Lower lobe of right lung (tissue), 2 donors: ENCODE data around the gene CHST8. TPM values are rescaled to one million over a fixed set of nuclear protein-coding genes. Genes with fewer than 3 reads are reported as not detected.

Experiments used
- ATAC-seq, 2 donors: fragments of 200-7000 bp; cut with Tn5 transposase; one replicate each; pipeline ENCODE4 v1.9.1; 2020 to 2022; ENCODE audit warnings: mild to moderate bottlenecking in 2 of 2, moderate library complexity in 2 of 2
- DNase-seq: peaks from one replicate; pipeline ENCODE4 v3.0.0-alpha.2; 2020
- H3K27ac ChIP-seq: fragments of 200-600 bp; one replicate; pipeline ENCODE4 v1.8.0; 2022
- H3K27me3 ChIP-seq: fragments of 200-600 bp; one replicate; pipeline ENCODE4 v1.8.0; 2022; ENCODE audit warnings: low read depth
- H3K36me3 ChIP-seq: fragments of 200-600 bp; one replicate; pipeline ENCODE4 v1.8.0; 2022; ENCODE audit warnings: mild to moderate bottlenecking
- H3K4me1 ChIP-seq: fragments of 200-600 bp; one replicate; pipeline ENCODE4 v1.8.0; 2022
- H3K4me3 ChIP-seq: fragments of 200-600 bp; one replicate; pipeline ENCODE4 v1.8.0; 2022; ENCODE audit warnings: mild to moderate bottlenecking
- H3K9me3 ChIP-seq: fragments of 200-600 bp; one replicate; pipeline ENCODE4 v1.8.0; 2022
- intact Hi-C: fragments of 100-400 bp; cut with DNase I; formaldehyde crosslinking; loops from one replicate; pipeline ENCODE4 v1.11.0; 2022
- total RNA-seq: library from RNA; stranded (reverse); fragmentation: NEBNext Ultra II Directional; extraction: Animal tissue kit (Norgen Biotek cat#: 25700); gene quantifications from one replicate; pipeline ENCODE4 v1.2.1, GENCODE V29; 2021
- TF ChIP-seq, protein P1 (sequence below): fragments of 200-600 bp; IDR thresholded peaks from one replicate; pipeline ENCODE4 v1.8.0; 2022; ENCODE audit warnings: antibody characterized with exemption, mild to moderate bottlenecking
- donor health status: DM: no; HTN: yes; CAD: no; lungs with severe emphysema.

The CHST8 gene
- total RNA-seq, 1 donor from 2014 or later = not detected

GRCh38 chr19:33618884-33619283 is 2.9 kb upstream of the CHST8 start:
- H3K4me3 ChIP-seq = no peak overlapping the region
- TF ChIP-seq, protein P1, sequence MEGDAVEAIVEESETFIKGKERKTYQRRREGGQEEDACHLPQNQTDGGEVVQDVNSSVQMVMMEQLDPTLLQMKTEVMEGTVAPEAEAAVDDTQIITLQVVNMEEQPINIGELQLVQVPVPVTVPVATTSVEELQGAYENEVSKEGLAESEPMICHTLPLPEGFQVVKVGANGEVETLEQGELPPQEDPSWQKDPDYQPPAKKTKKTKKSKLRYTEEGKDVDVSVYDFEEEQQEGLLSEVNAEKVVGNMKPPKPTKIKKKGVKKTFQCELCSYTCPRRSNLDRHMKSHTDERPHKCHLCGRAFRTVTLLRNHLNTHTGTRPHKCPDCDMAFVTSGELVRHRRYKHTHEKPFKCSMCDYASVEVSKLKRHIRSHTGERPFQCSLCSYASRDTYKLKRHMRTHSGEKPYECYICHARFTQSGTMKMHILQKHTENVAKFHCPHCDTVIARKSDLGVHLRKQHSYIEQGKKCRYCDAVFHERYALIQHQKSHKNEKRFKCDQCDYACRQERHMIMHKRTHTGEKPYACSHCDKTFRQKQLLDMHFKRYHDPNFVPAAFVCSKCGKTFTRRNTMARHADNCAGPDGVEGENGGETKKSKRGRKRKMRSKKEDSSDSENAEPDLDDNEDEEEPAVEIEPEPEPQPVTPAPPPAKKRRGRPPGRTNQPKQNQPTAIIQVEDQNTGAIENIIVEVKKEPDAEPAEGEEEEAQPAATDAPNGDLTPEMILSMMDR = no peak
- no peak overlapping the region for H3K27ac ChIP-seq
- DNase-seq = no peak
- H3K27me3 ChIP-seq = peaks cover 42% of the 10 kb centered on the region
- H3K9me3 ChIP-seq = no peaks in the 10 kb centered on the region
- ATAC-seq = no peak
- intact Hi-C loops = no loop called here
- H3K4me1 ChIP-seq = peaks cover 12% of the 10 kb centered on the region
- H3K36me3 ChIP-seq = no peaks in the 10 kb centered on the region

DNA sequence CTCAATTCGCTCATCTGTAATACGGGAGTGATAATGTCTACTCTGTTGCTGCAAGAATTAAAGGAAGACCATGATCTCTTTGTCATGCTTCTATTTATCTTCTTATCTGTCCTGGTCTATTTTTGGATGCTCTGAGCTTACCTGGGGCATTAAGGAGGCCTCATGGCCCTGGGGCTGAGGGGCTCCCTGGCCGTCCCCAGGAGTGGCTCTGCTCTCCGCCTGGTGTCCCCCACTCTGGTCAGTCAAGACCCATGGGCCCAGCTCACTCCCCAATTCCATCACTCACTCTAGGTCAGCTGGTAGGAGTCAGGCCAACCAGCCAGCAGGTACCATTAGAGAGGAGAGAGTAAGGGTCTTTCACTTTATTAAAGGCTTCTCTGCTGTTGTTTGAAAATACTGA is 1.1 kb upstream of the CHST8 start:
- Histone ChIP-seq H3K36me3 (no peaks in the 10 kb centered on the region), H3K27ac (no peak overlapping the region), H3K4me3 (no peak overlapping the region), H3K4me1 (peaks cover 12% of the 10 kb centered on the region), H3K9me3 (no peaks in the 10 kb centered on the region), H3K27me3 (peaks cover 53% of the 10 kb centered on the region)
- TF ChIP-seq, protein P1 = no peak
- intact Hi-C loops = no loop called here
- DNase-seq = no peak
- ATAC-seq = no peak

DNA sequence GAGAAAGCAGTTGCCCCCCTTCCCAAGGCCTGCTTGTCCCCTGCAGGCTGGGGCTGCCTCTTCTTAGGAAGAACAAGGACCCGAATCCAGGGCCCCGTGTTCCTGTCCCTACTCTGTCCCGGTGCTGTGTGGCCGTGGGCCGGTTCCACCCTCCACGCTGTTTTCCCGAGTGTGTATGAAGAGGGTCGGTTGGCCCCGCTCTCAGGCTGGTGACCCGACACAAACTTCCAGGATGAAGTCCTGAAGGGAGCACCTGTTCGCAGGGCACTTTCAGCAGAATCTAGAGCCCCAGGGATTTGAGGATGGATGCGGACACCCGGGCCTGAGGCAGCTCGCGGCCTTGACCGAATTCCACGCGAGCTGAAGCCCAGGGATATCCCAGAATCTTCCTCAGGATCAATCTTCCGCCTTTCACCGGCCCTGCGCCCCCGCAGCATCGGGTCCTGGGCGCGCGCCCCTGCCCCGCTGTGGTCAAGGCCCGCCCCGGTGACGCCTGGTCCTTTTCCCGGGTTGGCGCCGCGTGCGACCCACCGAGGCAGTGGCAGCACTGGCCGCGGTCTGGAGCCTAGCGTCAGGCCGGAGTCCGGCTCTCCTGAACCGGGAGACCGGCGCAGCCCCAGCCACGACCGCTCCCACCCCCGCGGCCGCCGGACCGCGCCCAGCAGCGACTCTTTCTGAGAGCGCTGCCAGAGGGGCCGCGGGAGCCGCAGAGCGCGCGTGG is 528 bp upstream of the CHST8 start:
- peak overlapping the region; percentile 50 for H3K4me3 ChIP-seq
- intact Hi-C loops = no loop called here

GRCh38 chr19:33622505-33622808 is 704 bp downstream of the CHST8 start:
- Histone ChIP-seq H3K4me3 (peak overlapping the region; percentile 50), H3K4me1 (peaks cover 12% of the 10 kb centered on the region), H3K27me3 (peaks cover 58% of the 10 kb centered on the region), H3K27ac (no peak overlapping the region), H3K9me3 (no peaks in the 10 kb centered on the region), H3K36me3 (no peaks in the 10 kb centered on the region)
- no peak for DNase-seq
- TF ChIP-seq, protein P1 = no peak
- intact Hi-C loops = no loop called here
- peak in 1 of 2 donors; percentile 9 for ATAC-seq

More for the DNA sequence above, 528 bp upstream of the CHST8 start:
- DNase-seq (no peak), ATAC-seq (no peak)
- Histone ChIP-seq H3K27ac (no peak overlapping the region), H3K27me3 (peaks cover 59% of the 10 kb centered on the region), H3K9me3 (no peaks in the 10 kb centered on the region), H3K4me1 (peaks cover 12% of the 10 kb centered on the region), H3K36me3 (no peaks in the 10 kb centered on the region)
- TF ChIP-seq, protein P1 = no peak

DNA sequence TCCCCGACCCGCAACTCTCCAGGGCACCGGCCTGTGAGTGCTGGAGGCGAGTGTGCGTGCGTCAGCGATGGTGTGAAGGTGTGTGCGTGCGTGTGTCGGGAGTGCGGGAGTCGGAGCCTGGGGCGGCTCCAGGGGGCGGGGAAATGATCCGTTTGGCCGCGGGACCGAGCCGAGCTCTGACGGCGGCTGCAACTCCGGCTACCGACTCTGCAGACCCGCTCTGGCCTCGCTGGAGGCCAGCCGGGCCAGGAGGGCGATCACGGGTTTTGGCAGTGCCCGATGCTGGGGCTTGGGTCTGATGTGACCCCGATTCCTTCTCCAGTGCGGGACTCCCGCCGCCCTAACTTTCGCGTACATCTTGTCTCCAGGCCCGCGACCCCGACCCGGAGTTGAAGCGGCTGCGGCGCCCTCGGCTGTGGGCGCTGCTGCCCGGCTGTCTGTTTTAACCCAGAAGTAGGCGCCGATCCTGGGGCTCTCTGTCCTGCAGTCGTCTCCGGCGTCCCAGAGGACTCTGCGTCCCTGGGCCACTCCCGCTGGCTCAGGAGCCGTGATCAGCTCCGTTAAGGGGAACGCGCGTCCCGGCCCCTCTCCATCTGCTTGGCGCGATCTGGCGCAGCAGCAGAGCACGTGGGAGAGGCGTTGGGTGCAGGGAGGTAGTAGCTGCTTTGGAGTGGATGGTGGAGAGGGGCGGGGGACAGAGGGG is 1.2 kb downstream of the CHST8 start:
- no peak for DNase-seq

More for the DNA sequence above, 1.2 kb downstream of the CHST8 start:
- Histone ChIP-seq H3K4me1 (peaks cover 12% of the 10 kb centered on the region), H3K27ac (no peak overlapping the region), H3K27me3 (peaks cover 58% of the 10 kb centered on the region), H3K4me3 (peak overlapping the region; percentile 50), H3K36me3 (no peaks in the 10 kb centered on the region), H3K9me3 (no peaks in the 10 kb centered on the region)
- ATAC-seq = peak in 1 of 2 donors; percentile 5
- TF ChIP-seq, protein P1 = no peak
- intact Hi-C loops = no loop called here
